CD14-positive monocyte (primary cell): ENCODE measurements around the gene OR6S1. TPM values are rescaled to one million over a fixed set of nuclear protein-coding genes. Genes with fewer than 3 reads are reported as not detected.

Experiments
- DNase-seq, 3 donors: peaks; one replicate each; pipeline ENCODE4 v3.0.0-alpha.2; 2011 to 2022
- H2AFZ ChIP-seq: 2 replicates; pipeline ENCODE4 v1.6.0; 2012; ENCODE audit warnings: mild to moderate bottlenecking, low read depth, low read length, inconsistent platforms; ENCODE audit not compliant: insufficient read depth, poor library complexity, severe bottlenecking
- H3K27ac ChIP-seq, 2 donors: 1 replicate in 1 of 2; 2 replicates in 1 of 2; pipeline ENCODE4 v1.5.1; 2012 to 2013; ENCODE audit warnings: low read length in 2 of 2, control low read depth in 1 of 2, inconsistent platforms in 1 of 2, low read depth in 1 of 2, mild to moderate bottlenecking in 1 of 2
- H3K27me3 ChIP-seq, 2 donors: one replicate each; pipeline versions ENCODE4 v1.6.0 to v1.6.1; 2011 to 2013; ENCODE audit warnings: low read length in 2 of 2; ENCODE audit not compliant: control insufficient read depth in 2 of 2, insufficient read depth in 2 of 2
- H3K36me3 ChIP-seq, 2 donors: replicated peaks in 1 of 2; 1 replicate in 1 of 2; 2 replicates in 1 of 2; pipeline versions ENCODE4 v1.5.1 to v1.6.1; 2012 to 2013; ENCODE audit warnings: low read length in 2 of 2, control low read depth in 1 of 2, inconsistent platforms in 1 of 2, mild to moderate bottlenecking in 1 of 2; ENCODE audit not compliant: insufficient read depth in 2 of 2, control insufficient read depth in 1 of 2
- H3K4me1 ChIP-seq, 2 donors: 1 replicate in 1 of 2; 2 replicates in 1 of 2; pipeline versions ENCODE4 v1.5.1 to v1.6.1; 2012 to 2013; ENCODE audit warnings: low read length in 2 of 2, control low read depth in 1 of 2, inconsistent platforms in 1 of 2, mild to moderate bottlenecking in 1 of 2, moderate library complexity in 1 of 2; ENCODE audit not compliant: insufficient read depth in 2 of 2, control insufficient read depth in 1 of 2
- H3K4me2 ChIP-seq: replicated peaks from 2 replicates; pipeline ENCODE3; 2012; ENCODE audit warnings: low read length, moderate library complexity, mild to moderate bottlenecking; ENCODE audit not compliant: poor library complexity, severe bottlenecking; ENCODE audit errors: extremely low read depth
- H3K4me3 ChIP-seq, 3 experiments: fragments of 200-600 bp in 1 of 3; sonication (generic) in 1 of 3; replicated peaks in 1 of 3; 1 replicate in 2 of 3; 2 replicates in 1 of 3; pipeline ENCODE4 v1.5.1; 2011 to 2013; ENCODE audit warnings: low read length in 3 of 3, mild to moderate bottlenecking in 3 of 3, control low read depth in 2 of 3, low read depth in 2 of 3, inconsistent platforms in 1 of 3, moderate library complexity in 1 of 3
- H3K79me2 ChIP-seq: 2 replicates; pipeline ENCODE4 v1.6.0; 2012; ENCODE audit warnings: mild to moderate bottlenecking, control low read depth, inconsistent platforms, low read length, moderate library complexity; ENCODE audit not compliant: insufficient read depth
- H3K9ac ChIP-seq: 2 replicates; pipeline ENCODE4 v1.6.0; 2017; ENCODE audit warnings: low read length, mild to moderate bottlenecking; ENCODE audit not compliant: insufficient read depth, poor library complexity, severe bottlenecking
- H3K9me3 ChIP-seq, 2 donors: replicated peaks in 1 of 2; 1 replicate in 1 of 2; 2 replicates in 1 of 2; pipeline versions ENCODE4 v1.5.1 to v1.6.1; 2012 to 2013; ENCODE audit warnings: low read length in 2 of 2, control low read depth in 1 of 2; ENCODE audit not compliant: control insufficient read depth in 1 of 2, insufficient read depth in 1 of 2
- H4K20me1 ChIP-seq: 2 replicates; pipeline ENCODE4 v1.6.0; 2012; ENCODE audit warnings: mild to moderate bottlenecking, low read length, control low read depth, moderate library complexity; ENCODE audit not compliant: insufficient read depth
- H3K27ac Mint-ChIP-seq, 7 donors: one replicate each; pipeline ENCODE4 v1.8.0; 2020; ENCODE audit warnings: mild to moderate bottlenecking in 7 of 7, mixed read lengths in 7 of 7, moderate library complexity in 6 of 7, inconsistent platforms in 2 of 7
- H3K27me3 Mint-ChIP-seq, 3 donors: one replicate each; pipeline ENCODE4 v1.8.0; 2021 to 2022; ENCODE audit warnings: low read depth in 3 of 3, mild to moderate bottlenecking in 3 of 3, mixed read lengths in 3 of 3, moderate library complexity in 3 of 3, inconsistent platforms in 1 of 3
- H3K36me3 Mint-ChIP-seq, 2 donors: one replicate each; pipeline ENCODE4 v1.8.0; 2020; ENCODE audit warnings: mixed read lengths in 2 of 2, inconsistent platforms in 1 of 2, mild to moderate bottlenecking in 1 of 2
- H3K4me1 Mint-ChIP-seq: one replicate; pipeline ENCODE4 v1.8.0; 2020; ENCODE audit warnings: mild to moderate bottlenecking, mixed read lengths
- H3K4me3 Mint-ChIP-seq, 2 donors: one replicate each; pipeline ENCODE4 v1.8.0; 2020; ENCODE audit warnings: mild to moderate bottlenecking in 2 of 2, mixed read lengths in 2 of 2, moderate library complexity in 1 of 2
- H3K9me3 Mint-ChIP-seq, 7 donors: one replicate each; pipeline ENCODE4 v1.8.0; 2020 to 2022; ENCODE audit warnings: mixed read lengths in 7 of 7, mild to moderate bottlenecking in 6 of 7, moderate library complexity in 6 of 7, inconsistent platforms in 2 of 7
- CTCF ChIP-seq: fragments of 200-600 bp; IDR thresholded peaks from one replicate; pipeline ENCODE4 v1.8.0; 2022; ENCODE audit warnings: antibody characterized with exemption, mild to moderate bottlenecking
- WGBS: methylation state at CpG from one replicate; pipeline ENCODE4 v1.1.5; 2013; ENCODE audit warnings: missing lambda C conversion rate; ENCODE audit not compliant: insufficient coverage; 5-methylcytosine and 5-hydroxymethylcytosine counted together
- intact Hi-C, 2 donors: fragments of 100-400 bp; cut with micrococcal nuclease; formaldehyde crosslinking; loops; one replicate each; pipeline versions ENCODE4 v1.15.0 to v1.15.1; 2023
- polyA plus RNA-seq, 3 donors: library from polyadenylated mRNA; depleted of rRNA in 1 of 3; unstranded in 2 of 3; stranded (reverse) in 1 of 3; fragments of 300-500 nt in 2 of 3; fragments of >200 nt in 1 of 3; fragmentation: Illumina TruSeq in 2 of 3; gene quantifications; 1 replicate in 2 of 3; 2 replicates in 1 of 3; pipeline ENCODE4 v1.2.3, GENCODE V29; 2012 to 2021

Gene OR6S1
- polyA plus RNA-seq, 3 donors: not detected

DNA sequence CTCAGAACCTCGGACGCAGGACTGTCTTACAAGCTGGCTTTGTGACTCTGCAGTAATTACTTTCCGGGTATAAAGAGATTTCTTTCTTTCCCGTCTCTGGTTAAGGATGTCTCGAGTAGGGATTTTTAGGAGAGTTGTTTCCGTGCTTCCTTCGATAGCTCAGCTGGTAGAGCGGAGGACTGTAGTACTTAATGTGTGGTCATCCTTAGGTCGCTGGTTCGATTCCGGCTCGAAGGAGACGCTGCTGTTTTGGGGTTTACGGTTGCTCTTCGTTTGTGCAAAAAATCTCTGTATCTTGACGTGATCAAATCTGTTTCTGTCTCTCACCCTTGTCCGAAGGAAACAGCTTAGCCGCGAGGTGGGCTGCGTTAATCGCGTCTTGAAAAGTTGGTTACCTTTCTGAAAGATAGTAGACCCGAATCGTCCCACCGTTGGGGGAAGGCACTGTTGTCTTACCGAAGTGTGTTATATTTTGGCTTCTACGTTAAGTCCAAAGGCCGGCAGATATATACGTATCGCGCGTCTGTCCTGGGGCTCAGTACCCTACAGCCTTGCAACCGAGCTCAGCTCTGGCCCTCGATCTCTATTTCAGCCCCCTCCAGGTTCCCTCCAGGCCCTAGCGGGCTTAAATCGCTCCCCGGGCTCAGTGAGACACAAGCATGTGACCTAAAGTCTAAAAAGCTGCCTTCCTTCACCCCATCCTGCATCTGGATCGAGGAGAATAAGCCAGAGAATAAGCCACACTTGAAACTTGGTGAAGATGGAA is 41.8 kb upstream of the OR6S1 start:
- H3K27ac ChIP-seq: peak overlapping the region; percentile 96 to 99
- H3K36me3 Mint-ChIP-seq: no peaks in the 10 kb centered on the region
- H3K27me3 ChIP-seq: no peaks in the 10 kb centered on the region
- H3K9me3 Mint-ChIP-seq: no peaks in the 10 kb centered on the region
- H3K36me3 ChIP-seq: no peaks in the 10 kb centered on the region
- peak overlapping the region; percentile 91 for H3K9ac ChIP-seq
- H3K79me2 ChIP-seq: peaks cover 7% of the 10 kb centered on the region
- no peak for TF ChIP-seq CTCF
- peak overlapping the region; percentile 88 for H3K4me2 ChIP-seq
- H3K4me3 Mint-ChIP-seq: no peak overlapping the region
- intact Hi-C loops: loop anchor here (2.0 to 10.0 kb wide), 7 partner anchors 51 to 421 kb away; partner anchors contain the start of genes PARP2 (in 1 of the 2), TMEM253 (in 1 of the 2) and ZNF219 (in 1 of the 2)
- peaks cover 50% of the 10 kb centered on the region for H3K4me1 Mint-ChIP-seq
- H4K20me1 ChIP-seq: no peaks in the 10 kb centered on the region
- peak; percentile 70 to 76 (median 71) for DNase-seq
- H3K27me3 Mint-ChIP-seq: peaks cover 0 to 7% (median 0%) of the 10 kb centered on the region in 3 donors
- WGBS: under 1% methylated on average over 33 of the region's 38 CpGs
- peak overlapping the region; percentile 84 to 91 (median 86) for H3K4me3 ChIP-seq
- H2AFZ ChIP-seq: peak overlapping the region; percentile 77
- peaks cover 61% of the 10 kb centered on the region in 2 donors for H3K4me1 ChIP-seq
- H3K27ac Mint-ChIP-seq: no peak overlapping the region
- no peaks in the 10 kb centered on the region for H3K9me3 ChIP-seq

DNA sequence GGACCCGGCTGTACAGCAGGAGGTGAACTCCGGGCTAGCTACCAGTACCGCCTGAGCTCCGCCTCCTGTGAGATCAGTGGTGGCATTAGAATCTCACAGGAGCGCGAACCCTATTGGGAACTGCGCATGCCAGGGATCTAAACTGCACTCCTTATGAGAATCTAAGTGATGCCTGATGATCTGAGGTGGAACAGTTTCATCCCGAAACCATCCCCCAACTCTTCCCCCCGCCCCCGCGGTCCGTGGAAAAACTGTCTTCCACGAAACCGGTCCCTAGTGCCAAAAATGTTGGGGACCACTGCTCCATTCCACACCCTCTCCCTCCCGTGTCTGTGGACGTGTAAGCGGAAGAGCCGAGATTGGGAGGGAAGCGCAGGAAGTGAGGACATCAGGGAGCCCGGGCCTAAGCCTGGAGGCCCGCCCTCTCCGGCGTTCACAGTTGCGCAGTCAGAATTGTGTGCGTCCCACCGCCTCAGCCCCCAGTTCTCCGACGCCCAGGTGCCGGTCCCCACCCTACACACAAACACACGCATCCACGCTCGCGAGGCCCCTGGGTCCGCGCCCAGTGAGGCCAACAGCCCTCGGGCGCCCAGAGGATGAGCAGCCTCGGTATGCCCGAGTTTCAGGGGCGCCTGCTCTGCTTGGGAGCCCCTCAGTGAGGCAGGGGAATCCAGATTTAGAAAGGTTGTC is 41.1 kb upstream of the OR6S1 start:
- Histone ChIP-seq H3K36me3 (no peaks in the 10 kb centered on the region), H3K4me3 (peak overlapping the region; percentile 84 to 91 (median 86)), H2AFZ (peak overlapping the region; percentile 77), H3K9me3 (no peaks in the 10 kb centered on the region), H3K27ac (peak overlapping the region; percentile 96 to 99), H3K79me2 (peaks cover 3% of the 10 kb centered on the region), H3K4me1 (peaks cover 61% of the 10 kb centered on the region in 2 donors), H3K4me2 (peak overlapping the region; percentile 88), H3K9ac (peak overlapping the region; percentile 91), H4K20me1 (no peaks in the 10 kb centered on the region), H3K27me3 (no peaks in the 10 kb centered on the region)
- intact Hi-C loops: loop anchor here (2.0 to 10.0 kb wide), 7 partner anchors 50 to 422 kb away; partner anchors contain the start of genes PARP2 (in 1 of the 2), TMEM253 (in 1 of the 2) and ZNF219 (in 1 of the 2)
- WGBS: 0% methylated on average over 29 of the region's 40 CpGs
- DNase-seq: peak; percentile 83 to 87 (median 85)
- no peak for TF ChIP-seq CTCF
- no peaks in the 10 kb centered on the region for H3K36me3 Mint-ChIP-seq
- H3K4me1 Mint-ChIP-seq: peaks cover 50% of the 10 kb centered on the region
- H3K4me3 Mint-ChIP-seq: no peak overlapping the region
- no peak overlapping the region for H3K27ac Mint-ChIP-seq
- no peaks in the 10 kb centered on the region for H3K9me3 Mint-ChIP-seq
- H3K27me3 Mint-ChIP-seq: peaks cover 0 to 9% (median 0%) of the 10 kb centered on the region in 3 donors
